ENCODE measurements around the gene MYOD1.

GRCh38 chr11:17748761-17749721 is 29.7 kb downstream of the MYOD1 start:
- no peak for TF ChIP-seq CTCF (conservative IDR thresholded peaks at IDR 0.05; ENCODE audit: low read depth, low read length)
- no peak for TF ChIP-seq EZH2phosphoT487 (IDR thresholded peaks at IDR 0.05; ENCODE audit: borderline replicate concordance, low read length)

Data from PC-3 (cell line).